SH-SY5Y (cell line): ENCODE data around the gene CHSY3.

ENCODE experiments used
- GATA2 ChIP-seq: IDR thresholded peaks from 2 replicates; pipeline ENCODE4 v1.6.1; 2011; ENCODE audit warnings: mild to moderate bottlenecking, low read depth, low read length
- GATA3 ChIP-seq: IDR thresholded peaks from 2 replicates; pipeline ENCODE4 v1.6.1; 2011; ENCODE audit warnings: low read depth, mild to moderate bottlenecking, low read length, moderate library complexity

- TF ChIP-seq GATA2 (no peak), GATA3 (no peak)
Measured at GRCh38 chr5:129899454-129899853, 4.8 kb upstream of the CHSY3 start.
